AG10803 (cell line): Measurements from ENCODE around the gene SORBS2.

Experiments
- DNase-seq: peaks from one replicate; pipeline ENCODE4 v3.0.0; 2010; ENCODE audit warnings: low read depth
- H3K4me3 ChIP-seq: 2 replicates; pipeline ENCODE4 v1.5.1; 2011; ENCODE audit warnings: mild to moderate bottlenecking, low read length, control low read depth
- CTCF ChIP-seq: conservative IDR thresholded peaks from 2 replicates; pipeline ENCODE4 v1.5.1; 2011; ENCODE audit warnings: mild to moderate bottlenecking, low read length, control low read depth, inconsistent platforms

Gene SORBS2

GRCh38 chr4:185599553-185600243 lies 212.3 kb downstream of the SORBS2 start:
- DNase-seq, result no peak
- TF ChIP-seq CTCF, result no peak
- no peak overlapping the region for H3K4me3 ChIP-seq

- no peak overlapping the region for H3K4me3 ChIP-seq
- DNase-seq, result no peak
- TF ChIP-seq CTCF, result no peak
These were observed 213.0 kb downstream of the SORBS2 start for GRCh38 chr4:185598846-185599552.

- peak; percentile 73 for DNase-seq
- TF ChIP-seq CTCF, result peak; percentile 100
- H3K4me3 ChIP-seq, result no peak overlapping the region
These were observed 214.3 kb downstream of the SORBS2 start for GRCh38 chr4:185597532-185598188.

GRCh38 chr4:185592845-185593488 lies 219.0 kb downstream of the SORBS2 start:
- no peak overlapping the region for H3K4me3 ChIP-seq
- DNase-seq, result no peak
- no peak for TF ChIP-seq CTCF

GRCh38 chr4:185592438-185592837 lies 219.6 kb downstream of the SORBS2 start:
- H3K4me3 ChIP-seq, result no peak overlapping the region
- TF ChIP-seq CTCF, result no peak
- DNase-seq, result no peak

GRCh38 chr4:185591679-185592141 lies 220.3 kb downstream of the SORBS2 start:
- no peak overlapping the region for H3K4me3 ChIP-seq
- TF ChIP-seq CTCF, result no peak
- peak; percentile 31 for DNase-seq
